Prostate gland (tissue), 2 donors: ENCODE measurements around the gene NCOA5.

Source experiments
- CTCF ChIP-seq, 4 experiments: fragments of 200-600 bp in 2 of 4; fragments of 450-650 bp in 2 of 4; sonication (generic) in 2 of 4; IDR thresholded peaks; 1 replicate in 3 of 4; 2 replicates in 1 of 4; pipeline ENCODE4 v1.5.1; 2016 to 2019; ENCODE audit warnings: antibody characterized with exemption in 4 of 4, mild to moderate bottlenecking in 2 of 4, moderate library complexity in 2 of 4
- POLR2AphosphoS5 ChIP-seq: sonication (generic); formaldehyde crosslinking; IDR thresholded peaks from one replicate; pipeline ENCODE4 v1.6.1; 2017; ENCODE audit warnings: antibody characterized with exemption

GRCh38 chr20:46063652-46064054, 26.1 kb downstream of the NCOA5 start:
- TF ChIP-seq CTCF (IDR thresholded peaks at IDR 0.05): no peak
- no peak for TF ChIP-seq POLR2AphosphoS5
